Measurements from ENCODE around the gene CCDC124. TPM values are rescaled to one million over a fixed set of nuclear protein-coding genes. Genes with fewer than 3 reads are reported as not detected.
"Not testable (repeated sequence)": the region's sequence is repeated elsewhere in the genome, so short reads cannot be mapped to it uniquely, and the experiment has no call there.

Gene CCDC124
- total RNA-seq, 1 experiment from 2014 or later = 70.0 TPM

DNA sequence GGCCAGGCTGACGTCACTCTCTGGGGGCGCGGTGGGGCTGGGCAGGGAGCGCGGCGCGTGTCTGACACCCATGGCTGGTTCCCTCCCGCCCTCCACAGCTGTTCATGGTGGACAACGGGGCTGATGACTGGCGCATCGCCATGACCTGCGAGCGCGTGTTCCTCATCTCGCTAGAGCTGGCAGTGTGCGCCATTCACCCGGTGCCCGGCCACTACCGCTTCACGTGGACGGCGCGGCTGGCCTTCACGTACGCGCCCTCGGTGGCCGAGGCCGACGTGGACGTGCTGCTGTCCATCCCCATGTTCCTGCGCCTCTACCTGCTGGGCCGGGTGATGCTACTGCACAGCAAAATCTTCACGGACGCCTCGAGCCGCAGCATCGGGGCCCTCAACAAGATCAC lies 48.8 kb downstream of the CCDC124 start:
- no peak for DNase-seq (ENCODE audit: low read depth)

DNA sequence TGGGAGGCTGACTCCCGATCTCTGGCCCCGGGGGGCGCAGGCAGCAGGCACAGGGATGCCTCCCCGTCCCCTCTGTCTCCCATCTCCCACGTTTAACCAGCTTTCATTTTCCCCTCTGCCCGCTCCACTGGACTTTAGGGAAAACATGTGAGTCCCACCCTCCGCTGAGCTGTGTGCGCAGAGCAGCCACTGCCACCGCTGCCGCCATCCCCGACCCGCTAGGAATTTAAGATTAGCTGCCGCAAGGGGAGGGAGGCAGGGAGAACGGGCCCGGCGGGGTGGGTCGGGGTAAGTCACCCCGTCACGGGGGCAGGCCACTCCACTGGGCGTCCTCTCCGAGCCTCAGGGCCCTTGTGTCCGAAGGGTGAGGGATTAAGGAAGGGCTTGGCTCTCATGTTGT lies 49.6 kb downstream of the CCDC124 start:
- no peak for DNase-seq (ENCODE audit: low read depth)

DNA sequence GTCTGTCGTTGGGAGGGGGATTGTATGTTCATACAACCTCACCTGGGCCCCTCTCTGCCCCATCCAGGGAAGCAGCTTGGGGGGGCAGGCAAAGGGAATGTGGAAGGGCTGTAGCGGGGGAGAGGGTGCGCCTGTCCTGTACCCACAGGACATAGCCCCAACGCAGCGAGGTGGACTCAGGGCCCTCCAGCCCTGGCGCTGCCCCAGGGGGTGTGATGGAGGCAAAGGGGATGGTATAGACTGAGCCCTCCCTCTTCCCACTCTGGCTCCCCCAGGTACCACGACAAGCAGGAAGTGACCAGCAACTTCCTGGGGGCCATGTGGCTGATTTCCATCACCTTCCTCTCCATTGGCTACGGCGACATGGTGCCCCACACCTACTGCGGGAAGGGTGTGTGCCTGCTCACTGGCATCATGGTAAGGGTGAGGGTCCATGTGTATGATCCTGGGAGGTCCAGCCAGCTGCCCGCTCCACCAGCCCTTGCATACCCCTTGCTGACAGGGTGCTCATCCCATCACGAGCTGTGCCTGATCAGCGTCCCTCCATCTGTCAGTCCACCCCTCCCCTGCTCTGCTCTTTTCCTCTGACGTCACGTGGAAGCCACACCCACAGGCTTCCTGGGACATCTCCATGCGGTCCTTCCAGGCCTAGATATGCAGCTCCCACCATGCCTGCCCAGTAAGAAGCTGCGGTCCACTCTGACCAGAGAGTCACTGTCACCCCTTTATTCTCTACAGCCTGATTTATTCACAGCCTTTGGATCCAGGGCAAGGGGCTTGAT lies 52.4 kb downstream of the CCDC124 start:
- DNase-seq (ENCODE audit: low read depth) = no peak

DNA sequence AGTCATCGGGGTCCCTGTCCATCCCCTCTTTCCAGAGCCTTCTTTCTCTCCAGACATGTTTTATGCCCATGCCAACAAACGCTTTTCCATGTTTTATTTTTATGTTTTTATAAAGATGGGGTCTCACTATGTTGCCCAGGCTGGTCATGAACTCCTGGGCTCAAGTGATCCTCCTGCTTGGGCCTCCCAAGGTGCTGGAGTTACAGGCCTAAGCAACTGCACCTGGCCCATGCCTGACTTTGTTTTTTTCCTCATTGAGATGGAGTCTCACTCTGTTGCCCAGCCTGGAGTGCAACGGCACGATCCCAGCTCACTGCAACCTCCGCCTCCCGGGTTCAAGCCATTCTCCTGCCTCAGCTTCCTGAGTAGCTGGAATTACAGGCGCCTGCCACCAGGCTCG lies 53.8 kb downstream of the CCDC124 start:
- DNase-seq (ENCODE audit: low read depth) = not testable (repeated sequence)

DNA sequence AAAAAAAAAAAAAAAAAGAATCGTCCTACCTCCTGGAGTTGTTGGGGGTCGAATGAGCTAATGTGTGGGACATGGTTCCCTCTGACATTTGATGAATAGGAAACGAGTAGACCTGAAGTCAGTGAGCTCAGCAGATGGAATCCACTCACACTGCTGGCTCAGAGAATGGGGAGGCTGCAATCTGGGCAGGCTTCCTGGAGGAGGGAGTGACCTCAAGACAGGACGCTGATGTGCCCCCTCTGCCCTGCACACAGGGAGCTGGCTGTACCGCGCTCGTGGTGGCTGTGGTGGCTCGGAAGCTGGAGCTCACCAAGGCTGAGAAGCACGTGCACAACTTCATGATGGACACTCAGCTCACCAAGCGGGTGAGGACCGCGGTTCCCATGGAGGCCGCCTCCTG lies 55.3 kb downstream of the CCDC124 start:
- DNase-seq (ENCODE audit: low read depth) = no peak

DNA sequence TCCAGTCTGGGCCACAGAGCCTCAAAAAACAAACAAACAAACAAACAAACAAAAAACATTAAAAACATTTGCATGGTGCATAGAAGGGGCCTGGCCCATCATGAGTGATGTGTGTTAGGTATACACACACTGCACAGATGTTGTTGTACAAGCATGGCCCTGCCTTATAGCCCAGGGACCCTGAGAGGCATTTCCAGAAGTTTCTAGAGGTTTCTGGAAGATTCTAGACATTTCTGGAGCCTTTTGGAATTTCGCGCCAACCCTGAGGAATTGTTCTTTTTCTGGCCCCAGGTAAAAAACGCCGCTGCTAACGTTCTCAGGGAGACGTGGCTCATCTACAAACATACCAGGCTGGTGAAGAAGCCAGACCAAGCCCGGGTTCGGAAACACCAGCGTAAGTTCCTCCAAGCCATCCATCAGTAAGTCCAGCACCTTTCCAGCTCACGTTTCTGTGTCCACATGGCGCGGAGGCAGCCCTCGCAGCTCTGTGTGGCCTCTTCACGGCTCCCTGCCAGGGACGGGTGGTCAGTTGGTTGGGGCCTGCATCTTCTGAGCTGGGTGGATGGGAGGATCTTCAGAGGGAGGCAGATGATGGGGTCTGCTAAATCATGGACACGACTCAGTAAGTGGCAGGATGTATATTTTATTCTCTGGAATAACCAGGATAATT lies 56.7 kb downstream of the CCDC124 start:
- no peak for DNase-seq (ENCODE audit: low read depth)

DNA sequence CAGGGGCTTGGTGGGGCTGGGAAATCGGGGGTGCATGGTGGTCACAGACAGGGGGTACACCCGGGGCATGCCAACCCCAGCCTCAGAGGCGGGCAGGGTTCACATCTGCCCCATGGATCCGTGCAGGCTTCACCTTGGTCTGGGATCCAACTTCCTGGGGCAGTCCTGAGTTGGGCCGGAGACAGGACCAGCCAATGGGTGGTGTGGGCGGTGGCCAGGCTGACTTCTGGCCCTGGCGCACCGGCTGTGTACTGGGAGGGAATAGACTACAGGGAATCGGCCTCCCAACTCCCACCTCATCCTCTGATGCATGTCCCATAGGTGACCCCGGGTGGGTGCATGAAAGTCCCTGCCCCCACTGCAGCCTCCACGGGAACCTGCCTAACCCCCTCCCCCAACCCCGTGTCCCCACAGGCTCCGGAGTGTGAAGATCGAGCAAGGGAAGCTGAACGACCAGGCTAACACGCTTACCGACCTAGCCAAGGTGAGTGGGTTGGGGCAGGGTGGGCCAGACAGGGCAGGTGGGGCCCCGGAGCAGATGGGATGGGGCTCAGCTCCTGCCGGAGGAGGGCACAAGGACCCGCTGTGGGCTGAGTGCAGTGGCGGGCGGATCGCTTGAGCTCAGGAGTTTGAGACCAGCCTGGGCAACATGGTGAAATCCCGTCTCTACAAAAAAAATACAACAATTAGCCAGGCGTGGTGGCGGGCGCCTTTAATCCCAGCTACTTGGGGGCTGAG lies 60.4 kb downstream of the CCDC124 start:
- DNase-seq (ENCODE audit: low read depth) = no peak

Small RNA genes lying within 50 kb of the gene (small RNA-seq; reads per million reads assigned to genes)
- gene RNA5SP468 = not detected

Other genes with a start within 250 kb of the CCDC124 start
- gene UNC13A, start 244.7 kb upstream of the CCDC124 start, total RNA-seq (2014; rRNA removed; shearing (Covaris generic)) = 0.02 and 0.07 TPM in 2 replicates
- 30.3 and 45.0 TPM in 2 replicates for gene MAP1S, start 213.5 kb upstream of the CCDC124 start, total RNA-seq (2014; rRNA removed; shearing (Covaris generic))
- 0.53 TPM in 2 replicates for gene FCHO1, start 181.5 kb upstream of the CCDC124 start, total RNA-seq (2014; rRNA removed; shearing (Covaris generic))
- 0.20 TPM in 1 of 2 replicates, not detected in the other for gene B3GNT3, start 137.9 kb upstream of the CCDC124 start, total RNA-seq (2014; rRNA removed; shearing (Covaris generic))
- not detected in 2 replicates for gene INSL3, start 111.5 kb upstream of the CCDC124 start, total RNA-seq (2014; rRNA removed; shearing (Covaris generic))
- 0.06 TPM in 1 of 2 replicates, not detected in the other for gene JAK3, start 85.0 kb upstream of the CCDC124 start, total RNA-seq (2014; rRNA removed; shearing (Covaris generic))
- 2,013 and 2,102 TPM in 2 replicates for gene RPL18A, start 73.1 kb upstream of the CCDC124 start, total RNA-seq (2014; rRNA removed; shearing (Covaris generic))
- gene SLC5A5, start 61.1 kb upstream of the CCDC124 start, total RNA-seq (2014; rRNA removed; shearing (Covaris generic)) = not detected in 2 replicates
- not detected in 2 replicates for gene KCNN1, start 34.1 kb downstream of the CCDC124 start, total RNA-seq (2014; rRNA removed; shearing (Covaris generic))
- gene ARRDC2, start 75.2 kb downstream of the CCDC124 start, total RNA-seq (2014; rRNA removed; shearing (Covaris generic)) = 8.7 and 10.3 TPM in 2 replicates
- gene IL12RB1, start 153.9 kb downstream of the CCDC124 start, total RNA-seq (2014; rRNA removed; shearing (Covaris generic)) = 0.13 and 1.0 TPM in 2 replicates
- 1.4 and 2.3 TPM in 2 replicates for gene MAST3, start 164.8 kb downstream of the CCDC124 start, total RNA-seq (2014; rRNA removed; shearing (Covaris generic))
- 17.5 and 21.1 TPM in 2 replicates for gene PIK3R2, start 220.1 kb downstream of the CCDC124 start, total RNA-seq (2014; rRNA removed; shearing (Covaris generic))
- 1.5 and 2.3 TPM in 2 replicates for gene IFI30, start 240.8 kb downstream of the CCDC124 start, total RNA-seq (2014; rRNA removed; shearing (Covaris generic))

Data from HT1080 (cell line).